Measurements from ENCODE around the gene NR1I2.

DNA sequence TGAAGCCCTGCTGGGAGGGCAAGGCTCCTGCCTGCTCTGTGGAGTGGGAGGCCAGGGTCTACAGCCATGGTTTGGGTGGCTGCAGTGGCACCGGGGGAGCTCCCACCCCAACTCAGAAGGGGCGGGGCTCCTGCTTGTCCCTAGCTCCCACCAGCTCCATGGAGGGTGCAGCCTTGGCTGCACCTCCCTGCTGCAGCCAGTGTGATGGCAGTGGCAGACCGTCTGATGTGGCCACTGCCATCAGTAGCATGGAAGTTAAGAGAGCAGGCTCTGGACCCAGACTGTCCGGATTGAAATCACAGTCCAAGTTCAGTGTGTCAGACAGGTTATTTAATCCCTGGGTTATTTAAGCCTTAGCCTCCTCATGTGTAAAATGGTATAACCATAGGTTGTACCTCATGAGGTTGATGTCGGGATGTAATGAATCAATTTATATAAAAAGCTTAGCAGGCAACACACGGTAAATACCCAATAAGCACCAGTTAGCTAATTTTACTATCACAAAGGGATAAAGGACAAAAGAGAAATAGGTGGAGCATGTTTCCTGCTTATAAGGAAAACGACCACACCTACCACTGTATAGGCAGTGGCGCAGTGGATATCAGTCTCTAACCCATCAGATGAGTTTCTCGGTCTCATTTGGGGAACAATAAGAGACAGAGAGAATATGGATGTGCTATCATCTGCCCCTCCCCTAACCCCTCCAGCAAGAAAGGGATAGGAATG, 13.1 kb upstream of the NR1I2 start:
- TF ChIP-seq, protein P1, sequence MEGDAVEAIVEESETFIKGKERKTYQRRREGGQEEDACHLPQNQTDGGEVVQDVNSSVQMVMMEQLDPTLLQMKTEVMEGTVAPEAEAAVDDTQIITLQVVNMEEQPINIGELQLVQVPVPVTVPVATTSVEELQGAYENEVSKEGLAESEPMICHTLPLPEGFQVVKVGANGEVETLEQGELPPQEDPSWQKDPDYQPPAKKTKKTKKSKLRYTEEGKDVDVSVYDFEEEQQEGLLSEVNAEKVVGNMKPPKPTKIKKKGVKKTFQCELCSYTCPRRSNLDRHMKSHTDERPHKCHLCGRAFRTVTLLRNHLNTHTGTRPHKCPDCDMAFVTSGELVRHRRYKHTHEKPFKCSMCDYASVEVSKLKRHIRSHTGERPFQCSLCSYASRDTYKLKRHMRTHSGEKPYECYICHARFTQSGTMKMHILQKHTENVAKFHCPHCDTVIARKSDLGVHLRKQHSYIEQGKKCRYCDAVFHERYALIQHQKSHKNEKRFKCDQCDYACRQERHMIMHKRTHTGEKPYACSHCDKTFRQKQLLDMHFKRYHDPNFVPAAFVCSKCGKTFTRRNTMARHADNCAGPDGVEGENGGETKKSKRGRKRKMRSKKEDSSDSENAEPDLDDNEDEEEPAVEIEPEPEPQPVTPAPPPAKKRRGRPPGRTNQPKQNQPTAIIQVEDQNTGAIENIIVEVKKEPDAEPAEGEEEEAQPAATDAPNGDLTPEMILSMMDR (IDR thresholded peaks at IDR 0.05; ENCODE audit: low read depth, low read length) = no peak
- TF ChIP-seq, protein P2, sequence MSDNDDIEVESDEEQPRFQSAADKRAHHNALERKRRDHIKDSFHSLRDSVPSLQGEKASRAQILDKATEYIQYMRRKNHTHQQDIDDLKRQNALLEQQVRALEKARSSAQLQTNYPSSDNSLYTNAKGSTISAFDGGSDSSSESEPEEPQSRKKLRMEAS (IDR thresholded peaks at IDR 0.05; ENCODE audit: low read depth, low read length) = no peak
- TF ChIP-seq POLR2A (IDR thresholded peaks at IDR 0.05; ENCODE audit: extremely low read depth, insufficient read length) = no peak
